Measurements from ENCODE around the gene PPFIA2. TPM values are rescaled to one million over a fixed set of nuclear protein-coding genes. Genes with fewer than 3 reads are reported as not detected.

PPFIA2 gene
- total and polyA plus RNA-seq, 9 of the 15 experiments (the other 6 are each of a cell fraction or from before 2014, with no cell fraction given), result not detected

DNA sequence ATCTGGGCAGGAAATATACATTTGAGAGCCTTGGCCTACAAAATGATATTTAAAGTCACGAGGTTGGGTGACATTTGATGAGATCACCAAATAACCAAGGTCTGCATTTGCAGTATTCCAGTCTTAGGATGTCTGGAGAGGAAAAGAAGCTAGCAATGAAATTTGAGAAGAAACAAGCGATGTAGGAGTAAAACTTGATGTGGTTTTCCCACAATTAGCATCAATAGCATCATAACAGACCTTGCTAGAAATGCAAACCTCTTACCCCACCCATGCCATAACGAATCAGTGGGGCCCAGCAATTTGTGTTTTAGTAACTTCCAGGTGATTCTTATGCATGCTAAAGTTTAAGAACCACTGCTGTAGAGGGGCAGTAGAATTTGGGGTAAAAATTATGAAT, 219.9 kb downstream of the PPFIA2 start:
- FAIRE-seq (no peak), DNase-seq (ENCODE audit: extremely low read depth in 1 of 4, low spot score in 3 of 4) (no peak), ATAC-seq (no peak)
- Histone ChIP-seq H3K36me3 (ENCODE audit: control insufficient read depth, insufficient read depth, low read length) (no peaks in the 10 kb centered on the region), H3K4me3 (no peak overlapping the region), H3K27me3 (ENCODE audit: control insufficient read depth in 2 of 2, insufficient read depth in 2 of 2, low read length in 2 of 2) (no peaks in the 10 kb centered on the region), H4K20me1 (replicated peaks; ENCODE audit: control insufficient read depth, insufficient read depth, low read length) (no peaks in the 10 kb centered on the region), H3K4me2 (ENCODE audit: insufficient read depth, low read length) (no peak overlapping the region), H3K9ac (ENCODE audit: insufficient read depth in 1 of 2, low read depth in 2 of 2, low read length in 2 of 2) (no peak overlapping the region), H2AFZ (ENCODE audit: low read depth, low read length) (no peak overlapping the region), H3K9me1 (ENCODE audit: control insufficient read depth, insufficient read depth, low read length) (no peaks in the 10 kb centered on the region), H3K79me2 (ENCODE audit: control insufficient read depth, insufficient read depth, low read length) (no peaks in the 10 kb centered on the region), H3K4me1 (replicated peaks in 1 of 2; ENCODE audit: control insufficient read depth in 2 of 2, insufficient read depth in 2 of 2, low read length in 2 of 2) (no peaks in the 10 kb centered on the region), H3K27ac (ENCODE audit: extremely low read depth, low read depth, low read length) (no peak overlapping the region), H3K9me3 (replicated peaks; ENCODE audit: control insufficient read depth, insufficient read depth, low read depth, low read length) (peaks cover 3% of the 10 kb centered on the region; the same call in 1 of the 2 replicates)
- 0% methylated on average over 3 of the region's 3 CpGs for WGBS (ENCODE audit: insufficient coverage, low coverage, missing lambda C conversion rate)
- intact Hi-C loops (cut with micrococcal nuclease), result no loop called here
- ChIA-PET CTCF (ENCODE audit: low intra/inter-chr PET ratio) (no interaction called here), POLR2A (no interaction called here)
- in situ Hi-C loops (cut with MboI), result no loop called here
- BruUV-seq (replicated peaks), result no TSS peak
- no peak for TF ChIP-seq SREBF1 (IDR thresholded peaks at IDR 0.05; ENCODE audit: borderline replicate concordance, low read depth, low read length)
- no peak for TF ChIP-seq RBM34 (IDR thresholded peaks at IDR 0.05; ENCODE audit: borderline replicate concordance, insufficient read depth, low read length)
- TF ChIP-seq RFX1 (IDR thresholded peaks at IDR 0.05), result no peak
- TF ChIP-seq, protein P1, sequence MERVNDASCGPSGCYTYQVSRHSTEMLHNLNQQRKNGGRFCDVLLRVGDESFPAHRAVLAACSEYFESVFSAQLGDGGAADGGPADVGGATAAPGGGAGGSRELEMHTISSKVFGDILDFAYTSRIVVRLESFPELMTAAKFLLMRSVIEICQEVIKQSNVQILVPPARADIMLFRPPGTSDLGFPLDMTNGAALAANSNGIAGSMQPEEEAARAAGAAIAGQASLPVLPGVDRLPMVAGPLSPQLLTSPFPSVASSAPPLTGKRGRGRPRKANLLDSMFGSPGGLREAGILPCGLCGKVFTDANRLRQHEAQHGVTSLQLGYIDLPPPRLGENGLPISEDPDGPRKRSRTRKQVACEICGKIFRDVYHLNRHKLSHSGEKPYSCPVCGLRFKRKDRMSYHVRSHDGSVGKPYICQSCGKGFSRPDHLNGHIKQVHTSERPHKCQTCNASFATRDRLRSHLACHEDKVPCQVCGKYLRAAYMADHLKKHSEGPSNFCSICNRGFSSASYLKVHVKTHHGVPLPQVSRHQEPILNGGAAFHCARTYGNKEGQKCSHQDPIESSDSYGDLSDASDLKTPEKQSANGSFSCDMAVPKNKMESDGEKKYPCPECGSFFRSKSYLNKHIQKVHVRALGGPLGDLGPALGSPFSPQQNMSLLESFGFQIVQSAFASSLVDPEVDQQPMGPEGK (CRISPR knock-in tag; IDR thresholded peaks at IDR 0.05; ENCODE audit: borderline replicate concordance), result no peak
- no peak for TF ChIP-seq ZKSCAN8 (CRISPR knock-in tag; IDR thresholded peaks at IDR 0.05)
- no peak for TF ChIP-seq PPARD (CRISPR knock-in tag; IDR thresholded peaks at IDR 0.05)
- TF ChIP-seq RNF2 (IDR thresholded peaks at IDR 0.05), result no peak
- TF ChIP-seq, protein P2, sequence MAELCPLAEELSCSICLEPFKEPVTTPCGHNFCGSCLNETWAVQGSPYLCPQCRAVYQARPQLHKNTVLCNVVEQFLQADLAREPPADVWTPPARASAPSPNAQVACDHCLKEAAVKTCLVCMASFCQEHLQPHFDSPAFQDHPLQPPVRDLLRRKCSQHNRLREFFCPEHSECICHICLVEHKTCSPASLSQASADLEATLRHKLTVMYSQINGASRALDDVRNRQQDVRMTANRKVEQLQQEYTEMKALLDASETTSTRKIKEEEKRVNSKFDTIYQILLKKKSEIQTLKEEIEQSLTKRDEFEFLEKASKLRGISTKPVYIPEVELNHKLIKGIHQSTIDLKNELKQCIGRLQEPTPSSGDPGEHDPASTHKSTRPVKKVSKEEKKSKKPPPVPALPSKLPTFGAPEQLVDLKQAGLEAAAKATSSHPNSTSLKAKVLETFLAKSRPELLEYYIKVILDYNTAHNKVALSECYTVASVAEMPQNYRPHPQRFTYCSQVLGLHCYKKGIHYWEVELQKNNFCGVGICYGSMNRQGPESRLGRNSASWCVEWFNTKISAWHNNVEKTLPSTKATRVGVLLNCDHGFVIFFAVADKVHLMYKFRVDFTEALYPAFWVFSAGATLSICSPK (IDR thresholded peaks at IDR 0.05; ENCODE audit: borderline replicate concordance), result no peak
- TF ChIP-seq, protein P3, sequence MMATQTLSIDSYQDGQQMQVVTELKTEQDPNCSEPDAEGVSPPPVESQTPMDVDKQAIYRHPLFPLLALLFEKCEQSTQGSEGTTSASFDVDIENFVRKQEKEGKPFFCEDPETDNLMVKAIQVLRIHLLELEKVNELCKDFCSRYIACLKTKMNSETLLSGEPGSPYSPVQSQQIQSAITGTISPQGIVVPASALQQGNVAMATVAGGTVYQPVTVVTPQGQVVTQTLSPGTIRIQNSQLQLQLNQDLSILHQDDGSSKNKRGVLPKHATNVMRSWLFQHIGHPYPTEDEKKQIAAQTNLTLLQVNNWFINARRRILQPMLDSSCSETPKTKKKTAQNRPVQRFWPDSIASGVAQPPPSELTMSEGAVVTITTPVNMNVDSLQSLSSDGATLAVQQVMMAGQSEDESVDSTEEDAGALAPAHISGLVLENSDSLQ (IDR thresholded peaks at IDR 0.05), result no peak
- TF ChIP-seq, protein P4, sequence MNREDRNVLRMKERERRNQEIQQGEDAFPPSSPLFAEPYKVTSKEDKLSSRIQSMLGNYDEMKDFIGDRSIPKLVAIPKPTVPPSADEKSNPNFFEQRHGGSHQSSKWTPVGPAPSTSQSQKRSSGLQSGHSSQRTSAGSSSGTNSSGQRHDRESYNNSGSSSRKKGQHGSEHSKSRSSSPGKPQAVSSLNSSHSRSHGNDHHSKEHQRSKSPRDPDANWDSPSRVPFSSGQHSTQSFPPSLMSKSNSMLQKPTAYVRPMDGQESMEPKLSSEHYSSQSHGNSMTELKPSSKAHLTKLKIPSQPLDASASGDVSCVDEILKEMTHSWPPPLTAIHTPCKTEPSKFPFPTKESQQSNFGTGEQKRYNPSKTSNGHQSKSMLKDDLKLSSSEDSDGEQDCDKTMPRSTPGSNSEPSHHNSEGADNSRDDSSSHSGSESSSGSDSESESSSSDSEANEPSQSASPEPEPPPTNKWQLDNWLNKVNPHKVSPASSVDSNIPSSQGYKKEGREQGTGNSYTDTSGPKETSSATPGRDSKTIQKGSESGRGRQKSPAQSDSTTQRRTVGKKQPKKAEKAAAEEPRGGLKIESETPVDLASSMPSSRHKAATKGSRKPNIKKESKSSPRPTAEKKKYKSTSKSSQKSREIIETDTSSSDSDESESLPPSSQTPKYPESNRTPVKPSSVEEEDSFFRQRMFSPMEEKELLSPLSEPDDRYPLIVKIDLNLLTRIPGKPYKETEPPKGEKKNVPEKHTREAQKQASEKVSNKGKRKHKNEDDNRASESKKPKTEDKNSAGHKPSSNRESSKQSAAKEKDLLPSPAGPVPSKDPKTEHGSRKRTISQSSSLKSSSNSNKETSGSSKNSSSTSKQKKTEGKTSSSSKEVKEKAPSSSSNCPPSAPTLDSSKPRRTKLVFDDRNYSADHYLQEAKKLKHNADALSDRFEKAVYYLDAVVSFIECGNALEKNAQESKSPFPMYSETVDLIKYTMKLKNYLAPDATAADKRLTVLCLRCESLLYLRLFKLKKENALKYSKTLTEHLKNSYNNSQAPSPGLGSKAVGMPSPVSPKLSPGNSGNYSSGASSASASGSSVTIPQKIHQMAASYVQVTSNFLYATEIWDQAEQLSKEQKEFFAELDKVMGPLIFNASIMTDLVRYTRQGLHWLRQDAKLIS (CRISPR knock-in tag; IDR thresholded peaks at IDR 0.05), result no peak
- no peak for TF ChIP-seq SIX5 (IDR thresholded peaks at IDR 0.05; ENCODE audit: borderline replicate concordance in 1 of 2, insufficient read depth in 1 of 2, low read depth in 1 of 2, low read length in 2 of 2)
- TF ChIP-seq, protein P5, sequence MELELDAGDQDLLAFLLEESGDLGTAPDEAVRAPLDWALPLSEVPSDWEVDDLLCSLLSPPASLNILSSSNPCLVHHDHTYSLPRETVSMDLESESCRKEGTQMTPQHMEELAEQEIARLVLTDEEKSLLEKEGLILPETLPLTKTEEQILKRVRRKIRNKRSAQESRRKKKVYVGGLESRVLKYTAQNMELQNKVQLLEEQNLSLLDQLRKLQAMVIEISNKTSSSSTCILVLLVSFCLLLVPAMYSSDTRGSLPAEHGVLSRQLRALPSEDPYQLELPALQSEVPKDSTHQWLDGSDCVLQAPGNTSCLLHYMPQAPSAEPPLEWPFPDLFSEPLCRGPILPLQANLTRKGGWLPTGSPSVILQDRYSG (tag; conservative IDR thresholded peaks at IDR 0.05; ENCODE audit: low read depth), result no peak
- no peak for TF ChIP-seq RBM14 (IDR thresholded peaks at IDR 0.05; ENCODE audit: borderline replicate concordance, insufficient read depth, low read depth, low read length)
